ENCODE results near the gene FBXL7.

GRCh38 chr5:15703901-15704300 lies 203.9 kb downstream of the FBXL7 start:
- no peak for TF ChIP-seq CTCF (conservative IDR thresholded peaks at IDR 0.05)
- TF ChIP-seq ZFX (IDR thresholded peaks at IDR 0.05) = no peak

All from C4-2B (cell line).